ENCODE measurements around the gene CPA1.

CPA1 gene

DNA sequence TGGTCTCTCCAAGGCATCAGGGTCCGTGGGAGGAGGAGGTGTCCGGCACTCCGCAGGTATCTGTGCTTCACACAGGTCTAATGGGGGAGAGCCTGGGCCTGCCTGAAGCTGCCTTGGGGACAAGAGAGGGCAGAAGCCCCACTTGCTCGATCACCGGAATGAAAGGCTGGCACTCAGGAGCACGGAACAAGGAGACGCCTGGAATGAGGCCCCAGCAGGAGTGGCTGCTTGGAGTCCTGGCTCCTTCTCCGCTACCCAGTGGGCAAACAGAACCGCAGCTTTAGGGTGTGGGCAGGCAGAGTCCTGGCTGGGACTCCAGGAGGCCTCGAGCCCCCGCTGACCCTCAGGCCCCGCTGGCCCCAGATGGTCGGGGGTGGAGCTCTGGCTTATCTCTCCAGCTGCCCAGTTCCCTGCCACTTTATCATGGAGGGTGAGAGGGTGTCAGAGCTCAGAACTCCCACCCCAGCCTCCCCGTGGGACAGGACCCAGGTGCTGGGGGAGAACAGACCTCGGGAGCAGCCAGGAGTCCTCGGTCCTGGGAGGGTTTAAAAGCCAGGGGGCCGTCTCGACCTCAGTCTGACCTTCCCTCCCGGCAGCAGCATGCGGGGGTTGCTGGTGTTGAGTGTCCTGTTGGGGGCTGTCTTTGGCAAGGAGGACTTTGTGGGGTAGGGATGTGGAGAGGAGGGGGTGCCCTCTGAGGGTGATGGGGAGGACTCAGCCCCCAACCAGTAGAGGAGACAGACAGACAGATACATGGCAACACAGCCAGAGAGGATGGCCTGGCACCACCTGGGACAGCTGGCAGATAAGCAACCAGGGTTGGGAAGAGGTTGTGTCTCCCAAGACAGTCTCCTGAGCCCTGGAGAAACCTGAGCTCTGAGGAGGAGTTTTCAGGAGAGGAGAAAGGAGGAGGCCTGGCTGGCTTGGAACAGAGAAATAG lies at the start of gene CPA1:
CPA1 (plus strand) TSS at position 574 of the 940 bp plus-strand sequence; CDS start at position 601, 27 bp downstream.
- no peak within 1 kb of the TSS for H3K4me3 ChIP-seq (ENCODE audit: low read depth, low read length)
- TF ChIP-seq CTCF (IDR thresholded peaks at IDR 0.05; ENCODE audit: low read depth, low read length, missing control alignments): no peak
- DNase-seq (ENCODE audit: low read depth): no peak

DNA sequence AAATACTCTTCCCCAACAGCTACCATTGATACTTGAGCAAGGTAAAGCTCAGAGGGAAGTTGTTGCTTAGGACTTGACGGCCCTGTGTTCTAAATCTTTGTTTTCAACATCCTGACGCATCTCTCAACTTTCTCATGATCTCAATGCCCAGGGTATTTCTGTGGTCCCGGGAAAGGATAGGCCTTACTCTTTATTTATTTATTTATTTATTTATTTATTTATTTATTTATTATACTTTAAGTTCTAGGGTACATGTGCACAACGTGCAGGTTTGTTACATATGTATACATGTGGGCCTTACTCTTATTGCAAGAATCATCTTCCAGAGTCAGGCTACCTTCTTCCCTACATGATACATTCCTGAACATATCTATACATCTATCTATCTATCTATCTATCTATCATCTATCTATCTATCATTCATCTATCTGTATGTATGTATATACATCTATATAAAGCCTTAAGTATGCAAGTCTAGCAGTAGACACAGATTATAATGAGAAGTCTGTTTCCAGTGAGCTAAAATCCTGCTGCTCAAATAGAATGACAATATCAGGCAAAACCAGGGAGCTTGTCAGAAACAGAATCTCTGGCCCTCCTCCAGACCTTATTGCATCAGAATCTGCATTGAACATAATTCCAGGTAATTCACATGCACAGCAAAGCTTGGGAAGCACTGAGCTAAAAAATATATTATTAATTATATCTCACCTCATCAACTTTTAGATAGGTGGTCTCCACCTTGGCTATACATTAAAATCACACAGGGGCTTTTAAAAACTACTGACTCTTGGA lies 47.8 kb upstream of the CPA1 start:
- no peak overlapping the region for H3K4me3 ChIP-seq (ENCODE audit: low read depth, low read length)
- no peak for DNase-seq (ENCODE audit: low read depth)
- no peak for TF ChIP-seq CTCF (IDR thresholded peaks at IDR 0.05; ENCODE audit: low read depth, low read length, missing control alignments)

- no peak for TF ChIP-seq CTCF (IDR thresholded peaks at IDR 0.05; ENCODE audit: low read depth, low read length, missing control alignments)
- no peak for DNase-seq (ENCODE audit: low read depth)
- no peak overlapping the region for H3K4me3 ChIP-seq (ENCODE audit: low read depth, low read length)
Measured at GRCh38 chr7:130333832-130334231, 46.5 kb upstream of the CPA1 start.

DNA sequence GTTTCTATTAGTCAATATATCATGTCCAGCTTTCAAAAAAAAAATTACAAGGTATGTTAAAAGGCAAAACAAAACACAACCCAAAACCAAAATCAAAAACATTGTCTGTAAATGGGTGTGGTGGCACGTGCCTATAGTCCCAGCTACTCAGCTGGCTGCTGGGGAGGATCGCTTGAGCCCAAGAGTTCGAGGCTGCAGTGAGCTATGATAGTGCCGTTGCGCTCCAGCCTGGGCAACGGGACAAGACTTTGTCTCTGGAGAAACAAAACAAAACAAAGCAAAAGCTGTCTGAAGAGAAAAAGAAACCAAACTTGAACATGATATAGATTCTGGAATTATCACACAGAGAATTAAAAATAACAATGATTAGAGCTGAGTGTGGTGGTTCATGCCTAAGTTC lies 46.0 kb upstream of the CPA1 start:
- DNase-seq (ENCODE audit: low read depth): no peak
- no peak overlapping the region for H3K4me3 ChIP-seq (ENCODE audit: low read depth, low read length)
- no peak for TF ChIP-seq CTCF (IDR thresholded peaks at IDR 0.05; ENCODE audit: low read depth, low read length, missing control alignments)

GRCh38 chr7:130337410-130337971 lies 42.8 kb upstream of the CPA1 start:
- no peak for DNase-seq (ENCODE audit: low read depth)
- no peak for TF ChIP-seq CTCF (IDR thresholded peaks at IDR 0.05; ENCODE audit: low read depth, low read length, missing control alignments)
- H3K4me3 ChIP-seq (ENCODE audit: low read depth, low read length): no peak overlapping the region

DNA sequence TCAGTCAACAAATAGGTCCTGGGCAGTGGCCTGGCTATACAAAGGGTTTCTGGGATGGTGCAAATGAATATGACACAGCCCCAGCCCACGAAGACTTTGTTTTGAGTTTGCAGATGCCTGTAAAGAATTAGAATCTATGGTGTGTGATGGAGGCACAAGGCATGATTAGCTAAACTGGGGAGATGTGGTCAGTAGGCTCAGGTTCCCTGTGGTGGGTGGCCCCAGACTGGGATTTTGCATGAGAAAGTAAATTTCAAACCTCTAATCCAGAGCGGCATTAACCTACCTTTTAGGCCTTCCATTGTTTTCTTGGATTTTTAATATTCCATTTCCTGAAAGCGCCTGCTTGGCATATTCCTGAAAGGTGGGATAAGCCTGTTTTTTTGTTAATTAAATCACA lies 42.1 kb upstream of the CPA1 start:
- H3K4me3 ChIP-seq (ENCODE audit: low read depth, low read length): no peak overlapping the region
- DNase-seq (ENCODE audit: low read depth): no peak
- TF ChIP-seq CTCF (IDR thresholded peaks at IDR 0.05; ENCODE audit: low read depth, low read length, missing control alignments): no peak
